GM23338 (cell line): ENCODE results near the gene WRAP53. TPM values are rescaled to one million over a fixed set of nuclear protein-coding genes. Genes with fewer than 3 reads are reported as not detected.

Experiments used
- ATAC-seq: fragments of 200-7000 bp; cut with Tn5 transposase; 3 replicates; pipeline ENCODE4 v1.9.1; 2020
- DNase-seq: peaks from one replicate; pipeline ENCODE4 v3.0.0-alpha.2; 2015; ENCODE audit warnings: low spot score
- H2AFZ ChIP-seq: fragments of 200-600 bp; sonication (generic); 2 replicates; pipeline ENCODE4 v1.8.0; 2016; ENCODE audit warnings: antibody characterized with exemption, mild to moderate bottlenecking, moderate library complexity
- H3F3A ChIP-seq: fragments of 200-600 bp; sonication (generic); replicated peaks from 2 replicates; pipeline ENCODE4 v1.8.0; 2017; ENCODE audit warnings: antibody characterized with exemption, mixed run types, low read depth
- H3K27ac ChIP-seq: fragments of 200-600 bp; sonication (generic); 2 replicates; pipeline ENCODE4 v1.6.1; 2016; ENCODE audit warnings: low read depth
- H3K27me3 ChIP-seq: fragments of 200-600 bp; sonication (generic); 2 replicates; pipeline ENCODE4 v1.8.0; 2016; ENCODE audit warnings: mild to moderate bottlenecking, mixed run types, moderate library complexity; ENCODE audit not compliant: insufficient read depth
- H3K36me3 ChIP-seq: fragments of 200-600 bp; sonication (generic); 2 replicates; pipeline ENCODE4 v1.8.0; 2016; ENCODE audit warnings: mild to moderate bottlenecking; ENCODE audit not compliant: insufficient read depth
- H3K4me1 ChIP-seq: fragments of 200-600 bp; sonication (generic); 2 replicates; pipeline ENCODE4 v1.8.0; 2016; ENCODE audit warnings: mild to moderate bottlenecking, moderate library complexity; ENCODE audit not compliant: insufficient read depth
- H3K4me2 ChIP-seq: fragments of 200-600 bp; sonication (generic); 2 replicates; pipeline ENCODE4 v1.7.1; 2017; ENCODE audit warnings: mixed run types
- H3K4me3 ChIP-seq: fragments of 200-600 bp; sonication (generic); 2 replicates; pipeline ENCODE4 v1.6.1; 2016; ENCODE audit warnings: mixed run types
- H3K79me2 ChIP-seq: fragments of 200-600 bp; sonication (generic); replicated peaks from 2 replicates; pipeline ENCODE4 v1.8.0; 2017; ENCODE audit warnings: mild to moderate bottlenecking; ENCODE audit not compliant: insufficient read depth
- H3K9me2 ChIP-seq: fragments of 200-600 bp; sonication (generic); 2 replicates; pipeline ENCODE4 v1.8.0; 2017; ENCODE audit not compliant: insufficient read depth
- H4K20me1 ChIP-seq: fragments of 200-600 bp; sonication (generic); replicated peaks from 2 replicates; pipeline ENCODE4 v1.8.0; 2017; ENCODE audit warnings: mild to moderate bottlenecking; ENCODE audit not compliant: insufficient read depth
- H3K27ac Mint-ChIP-seq: 2 replicates; pipeline ENCODE4 v1.8.0; 2020; ENCODE audit warnings: inconsistent platforms, mild to moderate bottlenecking, moderate library complexity, mixed read lengths
- H3K27me3 Mint-ChIP-seq: 3 replicates; pipeline ENCODE4 v1.8.0; 2022; ENCODE audit warnings: low read depth, mild to moderate bottlenecking, moderate library complexity, mixed read lengths, inconsistent platforms; ENCODE audit not compliant: insufficient read depth, poor library complexity
- H3K36me3 Mint-ChIP-seq: 3 replicates; pipeline ENCODE4 v1.8.0; 2021; ENCODE audit warnings: low read depth, mild to moderate bottlenecking, inconsistent platforms, moderate library complexity, mixed read lengths
- H3K4me1 Mint-ChIP-seq: 3 replicates; pipeline ENCODE4 v1.8.0; 2020; ENCODE audit warnings: mild to moderate bottlenecking, inconsistent platforms, mixed read lengths
- H3K4me3 Mint-ChIP-seq: 3 replicates; pipeline ENCODE4 v1.8.0; 2021; ENCODE audit warnings: moderate library complexity, mild to moderate bottlenecking, inconsistent platforms, mixed read lengths
- H3K9me3 Mint-ChIP-seq: 3 replicates; pipeline ENCODE4 v1.8.0; 2020; ENCODE audit warnings: moderate library complexity, mild to moderate bottlenecking, inconsistent platforms, mixed read lengths
- CREB1 ChIP-seq: fragments of 250-450 bp; sonication (Bioruptor Pico); IDR thresholded peaks from 2 replicates; pipeline ENCODE4 v1.5.0; 2020; ENCODE audit warnings: low read depth, mild to moderate bottlenecking, moderate library complexity
- CTCF ChIP-seq, 2 experiments: fragments of 200-600 bp in 1 of 2; sonication (generic) in 1 of 2; conservative IDR thresholded peaks; 2 replicates each; pipeline versions ENCODE4 v1.5.1 to v1.6.1; 2016 to 2017; ENCODE audit warnings: antibody characterized with exemption in 2 of 2, low read depth in 2 of 2, mild to moderate bottlenecking in 2 of 2, moderate library complexity in 1 of 2
- ETS1 ChIP-seq: IDR thresholded peaks from 2 replicates; pipeline ENCODE4 v1.6.1; 2016; ENCODE audit warnings: antibody characterized with exemption
- EZH2 ChIP-seq: fragments of 200-600 bp; sonication (generic); IDR thresholded peaks from one replicate; pipeline ENCODE4 v1.8.0; 2017; ENCODE audit warnings: antibody characterized with exemption, mild to moderate bottlenecking, low read depth; ENCODE audit not compliant: unreplicated experiment
- EZH2phosphoT487 ChIP-seq: fragments of 200-600 bp; sonication (generic); IDR thresholded peaks from one replicate; pipeline ENCODE4 v1.8.1; 2018; ENCODE audit warnings: antibody characterized with exemption; ENCODE audit not compliant: unreplicated experiment
- JUNB ChIP-seq: IDR thresholded peaks from one replicate; pipeline ENCODE4 v1.6.1; 2016; ENCODE audit warnings: antibody characterized with exemption; ENCODE audit not compliant: unreplicated experiment
- NANOG ChIP-seq: IDR thresholded peaks from 2 replicates; pipeline ENCODE4 v1.6.1; 2016; ENCODE audit warnings: antibody characterized with exemption, borderline replicate concordance
- POLR2AphosphoS5 ChIP-seq: IDR thresholded peaks from 2 replicates; pipeline ENCODE4 v1.6.1; 2016; ENCODE audit warnings: antibody characterized with exemption, low read depth
- REST ChIP-seq: IDR thresholded peaks from one replicate; pipeline ENCODE4 v1.6.1; 2018; ENCODE audit warnings: antibody characterized with exemption; ENCODE audit not compliant: unreplicated experiment
- STAT1 ChIP-seq: IDR thresholded peaks from one replicate; pipeline ENCODE4 v1.6.1; 2016; ENCODE audit warnings: antibody characterized with exemption; ENCODE audit not compliant: unreplicated experiment
- ZNF114 ChIP-seq: fragments of 250-450 bp; sonication (Bioruptor Pico); IDR thresholded peaks from 2 replicates; pipeline ENCODE4 v1.5.0; 2020; ENCODE audit warnings: mild to moderate bottlenecking, moderate library complexity
- ZNF331 ChIP-seq: fragments of 250-450 bp; sonication (Bioruptor Pico); IDR thresholded peaks from 2 replicates; pipeline ENCODE4 v1.5.0; 2020; ENCODE audit warnings: low read depth, mild to moderate bottlenecking, moderate library complexity
- ZNF462 ChIP-seq: fragments of 250-450 bp; sonication (Bioruptor Pico); IDR thresholded peaks from 2 replicates; pipeline ENCODE4 v1.5.0; 2020; ENCODE audit warnings: mild to moderate bottlenecking, moderate library complexity
- polyA plus RNA-seq: library from polyadenylated mRNA; unstranded; fragments of >200 nt; fragmentation: Nextera tagmentation; extraction: Ambion mirVana; gene quantifications from 2 replicates; pipeline ENCODE4 v1.2.1, GENCODE V29; 2016
- total RNA-seq: library from RNA; depleted of rRNA; stranded (reverse); fragments of >200 nt; shearing (Covaris generic); gene quantifications from 2 replicates; pipeline ENCODE4 v1.2.3, GENCODE V29; 2014

WRAP53 gene
- total and polyA plus RNA-seq, 2 experiments from 2014 or later: 28.1 to 33.3 TPM

GRCh38 chr17:7650509-7651096 is 37.7 kb upstream of the WRAP53 start, which contains the start of gene ATP1B2:
TSS of gene ATP1B2 (plus strand) at chr17:7650926. CDS start at chr17:7651519, 593 bp downstream.
- H3K27ac Mint-ChIP-seq: no peak within 1 kb of the TSS
- H4K20me1 ChIP-seq: no peaks in the 10 kb centered on the region
- no peaks in the 10 kb centered on the region; the same call in 1 of the 2 replicates for H3K9me2 ChIP-seq
- TF ChIP-seq REST (no peak), EZH2 (no peak), NANOG (no peak), ZNF462 (CRISPR knock-in tag) (no peak), ETS1 (no peak), ZNF114 (CRISPR knock-in tag) (peak; percentile 96; the same call in 1 of the 2 replicates), ZNF331 (no peak), POLR2AphosphoS5 (peak; percentile 72), JUNB (no peak), STAT1 (no peak), CTCF (conservative IDR thresholded peaks at IDR 0.05; ENCODE audit: low read depth in 2 of 2) (no peak), EZH2phosphoT487 (no peak), CREB1 (no peak)
- H3K4me3 Mint-ChIP-seq: peak within 1 kb of the TSS; percentile 84
- no peak within 1 kb of the TSS for H3K27ac ChIP-seq
- no peaks in the 10 kb centered on the region for H3K79me2 ChIP-seq
- peaks cover 31% of the 10 kb centered on the region for H3K27me3 ChIP-seq
- H3F3A ChIP-seq: 0 out of 2 replicates have a peak, but pooled peaks cover 4% of the 10 kb centered on the region
- H3K4me1 Mint-ChIP-seq: peaks cover 23% of the 10 kb centered on the region
- H3K4me3 ChIP-seq: peak within 1 kb of the TSS; percentile 90
- H3K9me3 Mint-ChIP-seq: no peaks in the 10 kb centered on the region
- H3K27me3 Mint-ChIP-seq: peaks cover 30% of the 10 kb centered on the region
- peaks cover 11% of the 10 kb centered on the region; the same call in 1 of the 2 replicates for H3K4me1 ChIP-seq
- H3K4me2 ChIP-seq: peak within 1 kb of the TSS; percentile 99
- no peaks in the 10 kb centered on the region for H3K36me3 ChIP-seq
- peak; percentile 92 for ATAC-seq
- H2AFZ ChIP-seq: peak within 1 kb of the TSS; percentile 86
- peak; percentile 99 for DNase-seq
- peaks cover 22% of the 10 kb centered on the region for H3K36me3 Mint-ChIP-seq
